CD4-positive, alpha-beta T cell treated with Interleukin-4 for 1 hour (primary cell): Measurements from ENCODE around the gene DDIAS.
"Not testable (repeated sequence)": the region's sequence is repeated elsewhere in the genome, so short reads cannot be mapped to it uniquely, and the experiment has no call there.

Experiments
- DNase-seq, 2 donors: peaks; one replicate each; pipeline ENCODE4 v3.0.0-alpha.2; 2020 to 2022

DDIAS gene

GRCh38 chr11:82969811-82970210, 68.3 kb downstream of the DDIAS start:
- no peak for DNase-seq

DNA sequence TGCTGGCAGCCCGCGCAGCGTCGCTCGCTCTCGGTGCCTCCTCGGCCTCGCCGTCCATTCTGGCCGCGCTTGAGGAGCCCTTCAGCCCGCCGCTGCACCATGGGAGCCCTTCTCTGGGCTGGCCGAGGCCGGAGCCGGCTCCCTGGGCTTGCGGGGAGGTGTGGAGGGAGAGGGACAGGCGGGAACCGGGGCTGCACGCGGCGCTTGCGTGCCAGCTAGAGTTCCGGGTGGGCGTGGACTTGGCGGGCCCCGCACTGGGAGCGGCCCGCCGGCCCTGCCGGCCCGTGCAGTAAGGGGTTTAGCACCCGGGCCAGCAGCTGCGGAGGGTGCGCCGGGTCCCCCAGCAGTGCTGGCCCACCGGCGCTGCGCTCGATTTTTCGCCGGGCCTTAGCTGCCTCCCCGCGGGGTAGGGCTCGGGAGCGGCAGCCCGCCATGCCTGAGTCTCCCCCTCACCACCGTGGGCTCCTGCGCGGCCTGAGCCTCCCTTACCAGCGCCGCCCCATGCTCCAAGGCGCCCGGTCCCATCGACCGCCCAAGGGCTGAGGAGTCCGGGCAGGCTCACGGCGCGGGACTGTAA, 69.1 kb downstream of the DDIAS start:
- DNase-seq = not testable (repeated sequence)

GRCh38 chr11:82971519-82971946, 70.0 kb downstream of the DDIAS start:
- peak; percentile 67 to 73 for DNase-seq

- DNase-seq = no peak
These were observed 70.6 kb downstream of the DDIAS start for GRCh38 chr11:82972103-82972502.

GRCh38 chr11:82974135-82974534, 72.6 kb downstream of the DDIAS start:
- no peak for DNase-seq

DNA sequence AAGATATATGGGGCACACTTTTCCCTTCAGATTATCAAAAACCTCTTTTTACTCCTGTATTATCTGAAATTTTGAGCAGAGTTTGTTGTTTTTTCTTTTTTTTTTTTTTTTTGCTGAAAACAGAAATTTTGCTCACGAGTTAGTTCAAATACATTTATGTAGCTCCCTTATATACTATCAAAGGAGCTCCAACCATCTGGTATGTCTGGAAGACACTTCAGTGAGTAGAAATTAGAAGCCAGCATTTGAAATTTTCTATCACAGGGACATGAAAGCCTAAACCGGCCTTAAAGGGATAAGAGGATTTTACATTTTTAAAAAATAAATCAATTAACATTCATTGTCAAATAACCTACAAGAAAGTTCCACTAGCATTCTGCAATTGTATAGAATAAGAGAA, 73.3 kb downstream of the DDIAS start:
- DNase-seq = no peak

GRCh38 chr11:82975882-82976281, 74.3 kb downstream of the DDIAS start:
- DNase-seq = no peak

GRCh38 chr11:82976786-82977185, 75.2 kb downstream of the DDIAS start:
- DNase-seq = no peak

- peak in 1 of 2 donors; percentile 15 for DNase-seq
These were observed 77.0 kb downstream of the DDIAS start for GRCh38 chr11:82978422-82979099.

- DNase-seq = no peak
These were observed 78.3 kb downstream of the DDIAS start for GRCh38 chr11:82979824-82980223.

- DNase-seq = no peak
These were observed 78.8 kb downstream of the DDIAS start for GRCh38 chr11:82980292-82980691.

GRCh38 chr11:82980947-82981346, 79.4 kb downstream of the DDIAS start:
- no peak for DNase-seq

- DNase-seq = no peak
These were observed 80.3 kb downstream of the DDIAS start for GRCh38 chr11:82981852-82982251.
